HEK293 (cell line): Measurements from ENCODE around the gene INO80E.

Experiments
- GLI4 ChIP-seq: fragments of 450-650 bp; formaldehyde crosslinking; IDR thresholded peaks from 2 replicates; pipeline ENCODE4 v1.5.1; 2016; ENCODE audit warnings: missing biosample characterization, missing genetic modification characterization
- KLF10 ChIP-seq: fragments of 450-650 bp; IDR thresholded peaks from 2 replicates; pipeline ENCODE4 v1.5.1; 2018; ENCODE audit warnings: missing biosample characterization, mild to moderate bottlenecking, missing genetic modification characterization
- KLF7 ChIP-seq: fragments of 450-650 bp; formaldehyde crosslinking; IDR thresholded peaks from 2 replicates; pipeline ENCODE4 v1.5.1; 2016; ENCODE audit warnings: missing biosample characterization, missing genetic modification characterization, borderline replicate concordance
- KLF8 ChIP-seq: fragments of 450-650 bp; formaldehyde crosslinking; IDR thresholded peaks from 2 replicates; pipeline ENCODE4 v1.5.1; 2016; ENCODE audit warnings: missing biosample characterization, missing genetic modification characterization
- MYNN ChIP-seq: fragments of 450-650 bp; formaldehyde crosslinking; IDR thresholded peaks from 2 replicates; pipeline ENCODE4 v1.5.1; 2016; ENCODE audit warnings: missing biosample characterization, missing genetic modification characterization, borderline replicate concordance
- PRDM10 ChIP-seq: fragments of 450-650 bp; formaldehyde crosslinking; IDR thresholded peaks from 2 replicates; pipeline ENCODE4 v1.5.1; 2016; ENCODE audit warnings: missing biosample characterization, missing genetic modification characterization
- PRDM2 ChIP-seq: fragments of 450-650 bp; formaldehyde crosslinking; IDR thresholded peaks from 2 replicates; pipeline ENCODE4 v1.5.1; 2016; ENCODE audit warnings: missing biosample characterization, missing genetic modification characterization, borderline replicate concordance
- SP2 ChIP-seq: fragments of 450-650 bp; formaldehyde crosslinking; IDR thresholded peaks from 2 replicates; pipeline ENCODE4 v1.5.1; 2016; ENCODE audit warnings: missing biosample characterization, missing genetic modification characterization
- ZBTB1 ChIP-seq: fragments of 450-650 bp; formaldehyde crosslinking; IDR thresholded peaks from 2 replicates; pipeline ENCODE4 v1.5.1; 2016; ENCODE audit warnings: missing biosample characterization, missing genetic modification characterization
- ZBTB17 ChIP-seq: fragments of 450-650 bp; formaldehyde crosslinking; IDR thresholded peaks from 2 replicates; pipeline ENCODE4 v1.5.1; 2016; ENCODE audit warnings: missing biosample characterization, missing genetic modification characterization
- ZBTB20 ChIP-seq: fragments of 450-650 bp; formaldehyde crosslinking; IDR thresholded peaks from 2 replicates; pipeline ENCODE4 v1.5.1; 2016; ENCODE audit warnings: missing biosample characterization, missing genetic modification characterization
- ZBTB21 ChIP-seq: fragments of 450-650 bp; formaldehyde crosslinking; IDR thresholded peaks from 2 replicates; pipeline ENCODE4 v1.5.1; 2017; ENCODE audit warnings: missing biosample characterization, missing genetic modification characterization
- ZBTB48 ChIP-seq: fragments of 450-650 bp; formaldehyde crosslinking; IDR thresholded peaks from 2 replicates; pipeline ENCODE4 v1.5.1; 2016; ENCODE audit warnings: missing biosample characterization, missing genetic modification characterization
- ZFP37 ChIP-seq: fragments of 450-650 bp; formaldehyde crosslinking; IDR thresholded peaks from 2 replicates; pipeline ENCODE4 v1.5.1; 2016; ENCODE audit warnings: missing biosample characterization, missing genetic modification characterization
- ZFP69B ChIP-seq: fragments of 450-650 bp; formaldehyde crosslinking; IDR thresholded peaks from 2 replicates; pipeline ENCODE4 v1.5.1; 2016; ENCODE audit warnings: missing biosample characterization, missing genetic modification characterization
- ZNF10 ChIP-seq: fragments of 450-650 bp; formaldehyde crosslinking; IDR thresholded peaks from 2 replicates; pipeline ENCODE4 v1.5.1; 2017; ENCODE audit warnings: missing biosample characterization, missing genetic modification characterization
- ZNF24 ChIP-seq: fragments of 450-650 bp; formaldehyde crosslinking; IDR thresholded peaks from 2 replicates; pipeline ENCODE4 v1.5.1; 2016; ENCODE audit warnings: missing biosample characterization, missing genetic modification characterization
- ZNF311 ChIP-seq: fragments of 450-650 bp; formaldehyde crosslinking; IDR thresholded peaks from 2 replicates; pipeline ENCODE4 v1.5.1; 2017; ENCODE audit warnings: missing biosample characterization, missing genetic modification characterization, borderline replicate concordance
- ZNF394 ChIP-seq: fragments of 450-650 bp; formaldehyde crosslinking; IDR thresholded peaks from 2 replicates; pipeline ENCODE4 v1.5.1; 2016; ENCODE audit warnings: missing biosample characterization, missing genetic modification characterization, mild to moderate bottlenecking, moderate library complexity, borderline replicate concordance
- ZNF473 ChIP-seq: fragments of 450-650 bp; formaldehyde crosslinking; IDR thresholded peaks from 2 replicates; pipeline ENCODE4 v1.5.1; 2017; ENCODE audit warnings: missing biosample characterization, missing genetic modification characterization
- ZNF488 ChIP-seq: fragments of 450-650 bp; formaldehyde crosslinking; IDR thresholded peaks from 2 replicates; pipeline ENCODE4 v1.5.1; 2016; ENCODE audit warnings: missing biosample characterization, missing genetic modification characterization
- ZNF521 ChIP-seq: fragments of 450-650 bp; formaldehyde crosslinking; IDR thresholded peaks from 2 replicates; pipeline ENCODE4 v1.5.1; 2017; ENCODE audit warnings: missing biosample characterization, mild to moderate bottlenecking, missing genetic modification characterization
- ZNF548 ChIP-seq: fragments of 450-650 bp; formaldehyde crosslinking; IDR thresholded peaks from 2 replicates; pipeline ENCODE4 v1.5.1; 2016; ENCODE audit warnings: missing biosample characterization, missing genetic modification characterization
- ZNF549 ChIP-seq: fragments of 450-650 bp; IDR thresholded peaks from 2 replicates; pipeline ENCODE4 v1.5.1; 2018; ENCODE audit warnings: missing biosample characterization, missing genetic modification characterization, mild to moderate bottlenecking, inconsistent platforms, moderate library complexity
- ZNF560 ChIP-seq: fragments of 450-650 bp; formaldehyde crosslinking; IDR thresholded peaks from 2 replicates; pipeline ENCODE4 v1.5.1; 2017; ENCODE audit warnings: missing biosample characterization, missing genetic modification characterization, borderline replicate concordance
- ZNF585B ChIP-seq: fragments of 450-650 bp; formaldehyde crosslinking; IDR thresholded peaks from 2 replicates; pipeline ENCODE4 v1.5.1; 2016; ENCODE audit warnings: missing biosample characterization, missing genetic modification characterization
- ZNF626 ChIP-seq: fragments of 450-650 bp; sonication (Bioruptor Pico); formaldehyde crosslinking; IDR thresholded peaks from 2 replicates; pipeline ENCODE4 v1.5.1; 2018; ENCODE audit warnings: missing biosample characterization, missing genetic modification characterization, inconsistent platforms
- ZNF660 ChIP-seq: fragments of 450-650 bp; IDR thresholded peaks from 2 replicates; pipeline ENCODE4 v1.5.1; 2018; ENCODE audit warnings: missing biosample characterization, mild to moderate bottlenecking, missing genetic modification characterization
- ZNF830 ChIP-seq: fragments of 450-650 bp; IDR thresholded peaks from 2 replicates; pipeline ENCODE4 v1.5.0; 2018; ENCODE audit warnings: missing biosample characterization, missing genetic modification characterization, low read depth, mild to moderate bottlenecking, moderate library complexity
- ZSCAN18 ChIP-seq: fragments of 450-650 bp; formaldehyde crosslinking; IDR thresholded peaks from 2 replicates; pipeline ENCODE4 v1.5.1; 2016; ENCODE audit warnings: missing biosample characterization, missing genetic modification characterization

Gene INO80E

DNA sequence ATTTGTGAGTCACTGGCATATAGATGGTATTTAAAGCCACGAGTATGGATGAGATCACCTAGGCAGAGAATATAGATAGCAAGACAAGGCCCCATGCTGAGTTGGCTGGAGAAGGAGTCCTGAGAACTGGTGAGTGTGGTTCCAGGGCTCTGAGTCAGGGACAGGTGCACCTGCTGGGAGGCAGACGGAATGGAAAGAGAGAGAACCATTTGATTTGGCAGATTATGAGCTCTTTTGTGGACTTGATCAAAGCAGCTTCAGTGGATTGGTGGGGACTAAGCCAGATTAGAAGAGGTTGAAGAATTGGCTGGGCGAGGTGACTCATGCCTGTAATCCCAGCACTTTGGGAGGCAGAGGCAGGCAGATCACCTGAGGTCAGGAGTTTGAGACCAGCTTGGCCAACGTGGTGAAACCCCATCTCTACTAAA, 22.7 kb downstream of the INO80E start (continued):
- TF ChIP-seq PRDM2 (tag by site-specific recombination) (no peak), ZNF394 (tag by site-specific recombination) (peak; percentile 73; the same call in 1 of the 2 replicates), SP2 (0 out of 2 replicates have a peak, but pooled peaks have one; percentile 13), ZNF488 (no peak), ZNF626 (no peak), ZNF521 (tag by site-specific recombination) (no peak), ZNF585B (tag by site-specific recombination) (no peak), ZNF10 (tag by site-specific recombination) (peak; percentile 51; the same call in 1 of the 2 replicates), KLF10 (tag by site-specific recombination) (peak; percentile 21; the same call in 1 of the 2 replicates), ZNF830 (tag by site-specific recombination) (no peak), KLF7 (no peak), ZBTB20 (peak; percentile 75), MYNN (no peak), ZNF660 (tag by site-specific recombination) (peak; percentile 84), ZNF311 (tag by site-specific recombination) (no peak), ZNF560 (tag by site-specific recombination) (no peak), ZBTB17 (peak; percentile 98), GLI4 (tag by site-specific recombination) (no peak), ZSCAN18 (tag by site-specific recombination) (no peak), ZBTB21 (tag by site-specific recombination) (peak; percentile 60; the same call in 1 of the 2 replicates), PRDM10 (tag by site-specific recombination) (peak; percentile 62), ZNF549 (tag by site-specific recombination) (no peak), ZFP69B (tag by site-specific recombination) (peak; percentile 74; the same call in 1 of the 2 replicates), ZFP37 (tag by site-specific recombination) (no peak), ZNF548 (tag by site-specific recombination) (no peak), ZNF473 (tag by site-specific recombination) (peak; percentile 74), ZBTB48 (tag by site-specific recombination) (peak; percentile 32; the same call in 1 of the 2 replicates), ZBTB1 (tag by site-specific recombination) (no peak), ZNF24 (tag by site-specific recombination) (peak; percentile 76; the same call in 1 of the 2 replicates), KLF8 (tag by site-specific recombination) (peak; percentile 76)
